Astrocyte (in vitro differentiated cells and primary cell): ENCODE data around the gene DNPEP. TPM values are rescaled to one million over a fixed set of nuclear protein-coding genes. Genes with fewer than 3 reads are reported as not detected.

Experiments
- DNase-seq: peaks from one replicate; pipeline ENCODE4 v3.0.0-alpha.2; 2010; ENCODE audit warnings: low read depth
- FAIRE-seq: peaks from 2 replicates; lab custom pipeline; 2011; peaks lifted over from hg19 to GRCh38; lab: Jason Lieb, UNC
- H2AFZ ChIP-seq: 2 replicates; pipeline ENCODE4 v1.6.0; 2012; ENCODE audit warnings: low read depth, low read length, inconsistent platforms
- H3K27ac ChIP-seq: 2 replicates; pipeline ENCODE4 v1.5.1; 2011; ENCODE audit warnings: low read depth, low read length, inconsistent platforms
- H3K27me3 ChIP-seq: 2 replicates; pipeline ENCODE4 v1.6.0; 2011; ENCODE audit warnings: low read length, inconsistent platforms; ENCODE audit not compliant: insufficient read depth
- H3K36me3 ChIP-seq: 2 replicates; pipeline ENCODE4 v1.5.1; 2011; ENCODE audit warnings: low read length, inconsistent platforms; ENCODE audit not compliant: insufficient read depth
- H3K4me1 ChIP-seq: 2 replicates; pipeline ENCODE4 v1.5.1; 2011; ENCODE audit warnings: low read length, inconsistent platforms; ENCODE audit not compliant: insufficient read depth
- H3K4me2 ChIP-seq: 2 replicates; pipeline ENCODE4 v1.6.0; 2012; ENCODE audit warnings: low read length, inconsistent platforms
- H3K4me3 ChIP-seq: 2 replicates; pipeline ENCODE4 v1.5.1; 2011; ENCODE audit warnings: low read depth, mild to moderate bottlenecking, low read length, inconsistent platforms; ENCODE audit not compliant: insufficient read depth
- H3K79me2 ChIP-seq: 2 replicates; pipeline ENCODE4 v1.6.0; 2012; ENCODE audit warnings: mild to moderate bottlenecking, low read length, inconsistent platforms; ENCODE audit not compliant: insufficient read depth
- H3K9ac ChIP-seq: 2 replicates; pipeline ENCODE4 v1.6.0; 2012; ENCODE audit warnings: mild to moderate bottlenecking, low read length, inconsistent platforms
- H3K9me3 ChIP-seq: 2 replicates; pipeline ENCODE4 v1.5.1; 2012; ENCODE audit warnings: low read depth, mild to moderate bottlenecking, low read length, inconsistent platforms; ENCODE audit not compliant: insufficient read depth
- H4K20me1 ChIP-seq: 2 replicates; pipeline ENCODE4 v1.6.0; 2012; ENCODE audit warnings: low read length, inconsistent platforms; ENCODE audit not compliant: insufficient read depth
- H3K27ac Mint-ChIP-seq: one replicate; pipeline ENCODE4 v1.8.0; 2021; ENCODE audit warnings: mild to moderate bottlenecking, mixed read lengths; ENCODE audit not compliant: unreplicated experiment
- H3K27me3 Mint-ChIP-seq: one replicate; pipeline ENCODE4 v1.8.0; 2021; ENCODE audit warnings: low read depth, mixed read lengths; ENCODE audit not compliant: unreplicated experiment
- H3K36me3 Mint-ChIP-seq: one replicate; pipeline ENCODE4 v1.8.0; 2021; ENCODE audit warnings: low read depth, mixed read lengths; ENCODE audit not compliant: unreplicated experiment
- H3K4me1 Mint-ChIP-seq: one replicate; pipeline ENCODE4 v1.8.0; 2021; ENCODE audit warnings: low read depth, mixed read lengths; ENCODE audit not compliant: unreplicated experiment
- H3K4me3 Mint-ChIP-seq: one replicate; pipeline ENCODE4 v1.8.0; 2021; ENCODE audit warnings: mild to moderate bottlenecking, moderate library complexity, mixed read lengths; ENCODE audit not compliant: unreplicated experiment
- H3K9me3 Mint-ChIP-seq: one replicate; pipeline ENCODE4 v1.8.0; 2021; ENCODE audit warnings: mild to moderate bottlenecking, mixed read lengths; ENCODE audit not compliant: unreplicated experiment
- EZH2 ChIP-seq: IDR thresholded peaks from 2 replicates; pipeline ENCODE4 v1.6.1; 2012; ENCODE audit warnings: mild to moderate bottlenecking, low read length, inconsistent platforms; ENCODE audit not compliant: insufficient read depth
- total RNA-seq: library from RNA; stranded (reverse); gene quantifications from 2 replicates; pipeline ENCODE4 v1.2.1, GENCODE V29; 2021
- TF ChIP-seq, protein P1 (sequence below): IDR thresholded peaks from 2 replicates; pipeline ENCODE4 v1.5.1; 2011; ENCODE audit warnings: low read depth, mild to moderate bottlenecking, inconsistent platforms, low read length, moderate library complexity; ENCODE audit not compliant: insufficient read depth

Gene DNPEP
- total RNA-seq, 1 donor from 2014 or later, result 53.9 TPM

DNA sequence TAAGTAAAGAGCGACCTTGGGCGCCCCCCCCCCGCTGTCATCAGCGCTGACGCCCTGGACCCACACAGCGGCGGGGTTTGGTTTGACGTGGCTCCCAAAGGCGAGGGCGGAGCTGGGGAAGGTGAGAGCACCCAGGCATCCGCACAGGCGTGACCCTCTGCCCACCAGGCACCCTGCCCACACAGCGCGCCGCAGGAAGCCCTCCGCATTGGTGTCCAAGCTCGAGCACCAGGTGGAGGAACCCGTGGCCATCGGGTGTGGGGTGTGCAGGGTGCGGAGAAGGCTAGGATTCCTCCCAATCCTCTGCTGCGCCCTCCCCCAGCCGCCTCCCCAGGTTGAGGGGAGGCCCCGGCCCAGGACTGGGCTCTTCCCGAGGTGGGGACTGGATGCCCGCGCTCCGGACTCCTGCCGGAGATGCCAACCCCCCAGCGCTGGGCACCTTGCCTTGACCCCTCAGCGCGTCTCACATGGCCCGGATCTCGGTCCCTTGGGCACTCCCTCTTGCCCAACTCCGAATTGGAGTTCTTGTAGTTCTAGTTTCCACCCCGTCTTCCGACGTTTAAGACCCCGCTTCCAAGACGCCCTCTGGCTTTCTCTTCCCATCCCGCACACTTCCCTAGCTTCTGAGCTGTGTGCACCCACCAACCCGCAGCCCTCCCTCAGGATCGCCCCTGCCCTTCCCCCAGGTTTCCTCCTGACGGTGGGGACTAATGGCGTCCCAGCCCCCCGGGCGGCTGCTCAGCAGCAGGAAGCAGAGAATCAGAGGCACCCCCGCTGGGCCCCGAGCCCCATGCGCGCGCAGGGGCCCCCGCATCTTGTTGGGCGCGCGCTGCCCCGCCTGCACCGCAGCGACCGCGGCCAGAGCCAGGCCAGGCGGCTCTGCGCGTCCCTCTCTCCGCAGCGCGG is 29.3 kb downstream of the DNPEP start:
- Mint-ChIP-seq H3K36me3 (peaks cover 1% of the 10 kb centered on the region), H3K4me1 (peaks cover 13% of the 10 kb centered on the region), H3K4me3 (peak overlapping the region; percentile 62), H3K27ac (peak overlapping the region; percentile 26), H3K27me3 (peaks cover 66% of the 10 kb centered on the region), H3K9me3 (no peaks in the 10 kb centered on the region)
- peak; percentile 96 for TF ChIP-seq EZH2
- TF ChIP-seq, protein P1, sequence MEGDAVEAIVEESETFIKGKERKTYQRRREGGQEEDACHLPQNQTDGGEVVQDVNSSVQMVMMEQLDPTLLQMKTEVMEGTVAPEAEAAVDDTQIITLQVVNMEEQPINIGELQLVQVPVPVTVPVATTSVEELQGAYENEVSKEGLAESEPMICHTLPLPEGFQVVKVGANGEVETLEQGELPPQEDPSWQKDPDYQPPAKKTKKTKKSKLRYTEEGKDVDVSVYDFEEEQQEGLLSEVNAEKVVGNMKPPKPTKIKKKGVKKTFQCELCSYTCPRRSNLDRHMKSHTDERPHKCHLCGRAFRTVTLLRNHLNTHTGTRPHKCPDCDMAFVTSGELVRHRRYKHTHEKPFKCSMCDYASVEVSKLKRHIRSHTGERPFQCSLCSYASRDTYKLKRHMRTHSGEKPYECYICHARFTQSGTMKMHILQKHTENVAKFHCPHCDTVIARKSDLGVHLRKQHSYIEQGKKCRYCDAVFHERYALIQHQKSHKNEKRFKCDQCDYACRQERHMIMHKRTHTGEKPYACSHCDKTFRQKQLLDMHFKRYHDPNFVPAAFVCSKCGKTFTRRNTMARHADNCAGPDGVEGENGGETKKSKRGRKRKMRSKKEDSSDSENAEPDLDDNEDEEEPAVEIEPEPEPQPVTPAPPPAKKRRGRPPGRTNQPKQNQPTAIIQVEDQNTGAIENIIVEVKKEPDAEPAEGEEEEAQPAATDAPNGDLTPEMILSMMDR, result no peak
- H3K36me3 ChIP-seq, result no peaks in the 10 kb centered on the region
- no peak overlapping the region for H2AFZ ChIP-seq
- no peaks in the 10 kb centered on the region for H3K9me3 ChIP-seq
- H3K9ac ChIP-seq, result no peak overlapping the region
- no peaks in the 10 kb centered on the region for H3K79me2 ChIP-seq
- H3K4me3 ChIP-seq, result no peak overlapping the region
- no peaks in the 10 kb centered on the region for H4K20me1 ChIP-seq
- peaks cover 8% of the 10 kb centered on the region for H3K4me1 ChIP-seq
- H3K27me3 ChIP-seq, result peaks cover 47% of the 10 kb centered on the region
- H3K27ac ChIP-seq, result no peak overlapping the region
- DNase-seq (no peak), FAIRE-seq (no peak)
- H3K4me2 ChIP-seq, result peak overlapping the region; percentile 73

DNA sequence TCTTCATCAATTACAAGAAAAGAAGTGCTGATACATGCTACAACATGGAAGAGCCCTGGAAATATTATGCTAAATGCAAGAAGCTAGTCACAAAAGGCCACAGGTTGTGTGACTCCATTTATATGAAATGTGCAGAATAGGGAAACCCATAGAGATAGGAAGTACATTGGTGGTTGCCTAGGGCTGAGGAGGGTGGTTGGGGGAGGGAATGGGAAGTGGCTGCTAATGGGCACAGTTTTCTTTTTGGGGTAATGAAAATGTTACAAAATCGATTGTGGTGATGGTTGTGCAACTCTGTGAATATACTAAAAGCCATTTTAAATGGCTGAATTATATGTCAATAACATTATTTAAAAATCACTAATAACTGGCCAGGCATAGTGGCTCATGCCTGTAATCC is 30.9 kb downstream of the DNPEP start:
- Histone ChIP-seq H3K9me3 (no peaks in the 10 kb centered on the region), H3K36me3 (no peaks in the 10 kb centered on the region), H3K4me2 (no peak overlapping the region), H3K79me2 (no peaks in the 10 kb centered on the region), H3K4me1 (no peaks in the 10 kb centered on the region), H2AFZ (no peak overlapping the region), H3K9ac (no peak overlapping the region), H3K4me3 (no peak overlapping the region), H3K27ac (no peak overlapping the region), H3K27me3 (peaks cover 47% of the 10 kb centered on the region), H4K20me1 (no peaks in the 10 kb centered on the region)
- no peaks in the 10 kb centered on the region for H3K4me1 Mint-ChIP-seq
- H3K4me3 Mint-ChIP-seq, result no peak overlapping the region
- peaks cover 71% of the 10 kb centered on the region for H3K27me3 Mint-ChIP-seq
- TF ChIP-seq EZH2, result no peak
- TF ChIP-seq, protein P1, result no peak
- no peak overlapping the region for H3K27ac Mint-ChIP-seq
- no peaks in the 10 kb centered on the region for H3K9me3 Mint-ChIP-seq
- peaks cover 1% of the 10 kb centered on the region for H3K36me3 Mint-ChIP-seq
- FAIRE-seq (no peak), DNase-seq (no peak)

DNA sequence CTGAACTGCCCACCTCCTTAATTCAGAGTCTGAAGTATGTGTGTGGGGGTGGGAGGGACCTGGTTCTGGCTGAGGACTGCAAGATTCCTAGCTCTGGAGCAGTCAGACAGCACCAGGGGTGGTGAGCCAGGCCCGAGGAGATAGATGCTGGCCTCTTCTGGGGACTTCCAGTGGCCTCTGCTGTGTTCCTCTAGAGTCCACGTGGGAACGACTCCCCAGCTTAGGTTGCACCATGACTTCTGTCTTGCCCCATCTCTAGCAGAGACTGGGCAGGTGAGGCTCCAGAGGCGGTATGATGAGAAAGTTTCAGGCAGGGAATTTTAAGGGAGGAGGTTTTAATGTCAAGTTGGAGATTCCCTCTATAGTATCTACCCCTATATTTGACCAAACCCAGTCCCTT is 33.1 kb downstream of the DNPEP start:
- no peaks in the 10 kb centered on the region for H3K36me3 ChIP-seq
- H3K4me2 ChIP-seq, result no peak overlapping the region
- no peak overlapping the region for H3K4me3 ChIP-seq
- no peak overlapping the region for H3K4me3 Mint-ChIP-seq
- TF ChIP-seq EZH2, result no peak
- TF ChIP-seq, protein P1, result no peak
- H2AFZ ChIP-seq, result no peak overlapping the region
- H4K20me1 ChIP-seq, result no peaks in the 10 kb centered on the region
- DNase-seq (no peak), FAIRE-seq (no peak)
- no peak overlapping the region for H3K9ac ChIP-seq
- peaks cover 13% of the 10 kb centered on the region for H3K4me1 Mint-ChIP-seq
- H3K36me3 Mint-ChIP-seq, result peaks cover 1% of the 10 kb centered on the region
- peaks cover 12% of the 10 kb centered on the region for H3K4me1 ChIP-seq
- H3K9me3 ChIP-seq, result no peaks in the 10 kb centered on the region
- no peak overlapping the region for H3K27ac Mint-ChIP-seq
- H3K27me3 Mint-ChIP-seq, result peaks cover 59% of the 10 kb centered on the region
- no peaks in the 10 kb centered on the region for H3K79me2 ChIP-seq
- no peaks in the 10 kb centered on the region for H3K9me3 Mint-ChIP-seq
- H3K27me3 ChIP-seq, result peaks cover 36% of the 10 kb centered on the region
- no peak overlapping the region for H3K27ac ChIP-seq
